Fibroblast of pulmonary artery (primary cell): Measurements from ENCODE around the gene PKN3.

Experiments used
- DNase-seq: peaks from one replicate; pipeline ENCODE4 v3.0.0-alpha.2; 2010; ENCODE audit warnings: low read depth
- H3K4me3 ChIP-seq: replicated peaks from 2 replicates; pipeline ENCODE4 v1.5.1; 2011; ENCODE audit warnings: low read depth, mild to moderate bottlenecking, control low read depth, low read length, moderate library complexity
- CTCF ChIP-seq: IDR thresholded peaks from 2 replicates; pipeline ENCODE4 v1.5.1; 2011; ENCODE audit warnings: mild to moderate bottlenecking, control low read depth, low read length, inconsistent platforms; ENCODE audit errors: missing control alignments

PKN3 gene

DNA sequence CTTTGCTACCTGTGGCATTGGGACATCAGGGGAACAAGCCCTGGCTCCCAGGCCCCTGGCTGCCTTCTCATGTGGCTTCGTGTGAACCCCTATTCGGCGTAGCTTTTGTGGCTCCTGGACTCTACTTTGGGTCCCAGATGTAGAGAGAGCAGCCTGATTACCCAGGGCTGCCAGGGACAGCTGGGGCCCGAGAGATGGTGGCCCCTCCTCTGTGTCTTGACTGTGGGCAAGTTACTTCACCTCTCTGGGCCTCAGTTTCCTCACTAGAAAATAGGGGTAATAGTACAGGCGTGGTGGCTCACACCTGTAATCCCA, 2.0 kb downstream of the PKN3 start:
- no peak for DNase-seq
- H3K4me3 ChIP-seq = no peak overlapping the region
- no peak for TF ChIP-seq CTCF

- H3K4me3 ChIP-seq = no peak overlapping the region
- no peak for DNase-seq
- TF ChIP-seq CTCF = no peak
Measured at GRCh38 chr9:128705051-128705965, 3.0 kb downstream of the PKN3 start.

- no peak for DNase-seq
- no peak overlapping the region for H3K4me3 ChIP-seq
- TF ChIP-seq CTCF = no peak
Measured at GRCh38 chr9:128706045-128706444, 3.7 kb downstream of the PKN3 start.

DNA sequence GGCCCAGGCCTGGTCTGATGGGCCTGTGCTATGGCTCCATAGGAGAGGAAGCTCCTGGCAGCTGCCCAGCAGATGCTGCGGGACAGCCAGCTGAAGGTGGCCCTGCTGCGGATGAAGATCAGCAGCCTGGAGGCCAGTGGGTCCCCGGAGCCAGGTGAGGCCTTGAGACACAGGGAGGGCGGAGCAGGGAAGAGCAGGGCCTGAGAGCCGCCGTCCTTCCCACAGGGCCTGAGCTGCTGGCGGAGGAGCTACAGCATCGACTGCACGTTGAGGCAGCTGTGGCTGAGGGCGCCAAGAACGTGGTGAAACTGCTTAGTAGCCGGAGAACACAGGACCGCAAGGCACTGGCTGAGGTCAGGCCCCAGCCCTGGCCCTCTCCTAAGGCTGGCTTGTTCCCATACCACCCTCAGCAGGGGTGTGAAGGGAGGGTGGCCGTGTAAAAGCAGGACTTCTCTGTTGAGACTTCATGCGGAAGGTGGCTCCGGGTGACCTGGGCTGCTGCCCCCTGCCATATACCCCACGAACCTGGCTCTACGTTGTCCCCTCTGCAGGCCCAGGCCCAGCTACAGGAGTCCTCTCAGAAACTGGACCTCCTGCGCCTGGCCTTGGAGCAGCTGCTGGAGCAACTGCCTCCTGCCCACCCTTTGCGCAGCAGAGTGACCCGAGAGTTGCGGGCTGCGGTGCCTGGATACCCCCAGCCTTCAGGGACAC, 4.5 kb downstream of the PKN3 start:
- no peak for DNase-seq
- H3K4me3 ChIP-seq = no peak overlapping the region
- no peak for TF ChIP-seq CTCF

DNA sequence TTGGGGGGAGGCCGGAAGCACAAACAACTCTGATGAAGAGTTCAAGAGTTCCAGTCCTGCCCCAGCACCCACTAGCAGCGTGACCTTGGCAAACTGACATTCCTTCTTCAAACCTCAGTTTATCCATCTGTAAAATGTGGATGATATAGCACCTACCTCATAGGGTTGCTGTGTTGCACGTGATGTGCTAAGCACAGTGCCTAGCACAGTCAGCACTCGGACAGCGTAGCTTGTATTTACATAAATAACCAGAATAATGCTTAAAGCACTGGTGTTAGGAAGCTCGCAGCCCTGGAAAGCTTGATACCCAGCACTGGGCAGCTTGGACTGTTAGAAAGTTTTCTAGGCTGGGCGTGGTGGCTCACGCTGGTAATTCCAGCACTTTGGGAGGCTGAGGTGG, 5.1 kb downstream of the PKN3 start:
- H3K4me3 ChIP-seq = no peak overlapping the region

More for the DNA sequence above, 5.1 kb downstream of the PKN3 start:
- no peak for TF ChIP-seq CTCF
- DNase-seq = no peak
